HG03039 (cell line): Measurements from ENCODE around the gene APOLD1.
"Not testable (repeated sequence)": the region's sequence is repeated elsewhere in the genome, so short reads cannot be mapped to it uniquely, and the experiment has no call there.

Experiments used
- ATAC-seq: cut with Tn5 transposase; IDR thresholded peaks from one replicate; pipeline ENCODE4 v1.9.1; 2021; ENCODE audit warnings: mild to moderate bottlenecking, moderate library complexity; ENCODE audit not compliant: unreplicated experiment

Gene APOLD1

GRCh38 chr12:12786351-12786705, 869 bp downstream of the APOLD1 start:
- no peak for ATAC-seq

- ATAC-seq, result peak; percentile 88
These were observed 1.5 kb downstream of the APOLD1 start for GRCh38 chr12:12786706-12787601.

DNA sequence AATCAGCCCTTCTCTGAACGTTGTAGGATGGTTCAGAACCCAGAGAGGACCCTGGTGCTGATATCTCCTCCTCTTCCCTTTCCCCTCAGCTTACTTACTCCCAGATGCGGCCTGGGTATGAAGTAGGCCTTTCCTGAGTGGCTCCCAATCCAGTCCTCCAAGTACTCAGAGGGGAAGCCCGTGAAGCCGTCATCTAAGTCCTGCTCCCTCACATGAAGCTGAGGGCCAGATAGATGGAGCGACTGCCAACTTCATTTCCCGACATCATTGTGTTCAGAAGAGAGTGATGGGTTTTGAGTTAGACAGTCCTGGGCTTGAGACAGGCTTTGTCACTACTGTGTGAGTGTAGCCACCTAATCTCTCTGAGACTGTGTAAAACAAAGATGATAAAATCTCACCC, 2.7 kb downstream of the APOLD1 start:
- no peak for ATAC-seq

DNA sequence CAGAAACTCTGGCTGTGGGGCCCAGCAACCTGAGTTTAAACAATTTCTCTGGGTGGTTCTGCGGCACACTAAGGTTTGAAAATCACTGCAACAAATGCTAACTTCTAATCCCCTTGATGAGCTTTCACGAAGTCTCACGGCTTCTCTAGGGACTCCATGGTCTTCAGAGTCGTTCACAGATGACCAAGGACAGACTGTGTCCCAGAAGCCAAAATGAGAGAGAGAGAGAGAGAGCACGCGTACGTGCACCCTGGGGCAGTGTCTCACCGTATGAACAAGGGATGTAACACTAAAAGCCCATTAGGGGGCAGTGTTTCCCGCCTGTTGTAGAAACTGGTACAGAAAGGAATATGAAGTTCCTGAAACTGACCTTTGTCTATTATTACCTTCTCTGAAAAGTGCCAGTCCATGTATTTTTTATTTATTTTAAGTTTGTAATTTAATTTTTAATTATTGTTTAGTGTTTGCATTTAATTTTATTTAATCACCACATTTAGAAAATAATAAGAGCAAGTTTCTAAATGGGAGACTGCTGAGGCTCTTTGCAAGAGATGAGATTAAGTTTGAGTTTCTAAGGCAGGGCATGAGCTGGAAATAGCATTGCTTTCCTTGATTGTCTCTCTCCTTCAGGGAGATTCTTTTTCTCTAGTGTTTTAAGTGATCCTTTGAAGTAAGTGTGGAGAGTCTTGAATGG, 3.4 kb downstream of the APOLD1 start:
- ATAC-seq, result peak; percentile 39

DNA sequence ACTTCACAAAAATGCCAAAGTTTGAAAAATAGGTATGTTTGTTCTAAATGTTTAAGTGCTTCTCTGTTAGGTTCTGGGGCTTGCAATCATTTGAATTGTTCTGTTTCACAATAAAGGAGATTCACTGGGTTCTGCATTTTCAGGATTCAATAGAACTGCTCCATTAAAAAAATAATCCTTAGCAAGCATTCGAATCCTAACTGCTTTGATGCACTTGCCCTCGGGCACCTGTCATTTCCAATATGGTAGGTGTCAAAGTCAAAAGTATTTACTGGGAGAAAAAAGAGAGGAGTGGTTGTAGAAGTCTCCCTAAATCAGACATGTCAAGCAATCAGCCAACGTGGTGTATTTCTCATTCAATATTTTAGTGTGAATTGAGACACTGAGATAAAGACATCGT, 5.5 kb downstream of the APOLD1 start:
- no peak for ATAC-seq

DNA sequence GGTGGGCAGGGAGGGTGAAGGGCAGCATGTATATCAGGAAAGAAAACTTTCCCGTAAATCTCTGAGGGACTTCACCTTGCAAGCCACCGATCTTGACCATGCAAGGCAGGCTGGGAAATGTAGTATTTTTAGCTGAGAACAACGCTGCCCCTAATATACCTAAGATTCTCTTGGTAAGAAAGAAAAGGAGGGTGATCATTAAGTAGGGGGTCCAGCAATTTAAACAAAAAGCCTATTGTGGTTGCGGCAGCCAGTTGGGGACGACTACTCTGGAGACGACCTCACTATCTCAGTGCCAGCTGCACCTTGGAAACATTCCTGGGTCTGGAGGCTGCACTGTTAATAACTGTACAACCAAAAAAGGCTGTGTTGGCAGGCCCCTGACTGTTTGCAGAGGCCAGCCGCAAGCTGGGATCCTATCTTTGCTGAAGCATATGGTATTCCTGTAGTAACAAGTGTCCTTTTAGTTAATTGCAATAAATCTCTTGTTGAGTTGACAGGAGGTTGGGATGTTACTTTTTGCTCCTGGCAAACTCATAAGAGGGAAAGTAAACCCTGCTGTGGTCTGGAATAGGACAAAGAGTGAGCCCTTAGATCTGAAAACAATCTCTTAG, 6.4 kb downstream of the APOLD1 start:
- ATAC-seq, result no peak

DNA sequence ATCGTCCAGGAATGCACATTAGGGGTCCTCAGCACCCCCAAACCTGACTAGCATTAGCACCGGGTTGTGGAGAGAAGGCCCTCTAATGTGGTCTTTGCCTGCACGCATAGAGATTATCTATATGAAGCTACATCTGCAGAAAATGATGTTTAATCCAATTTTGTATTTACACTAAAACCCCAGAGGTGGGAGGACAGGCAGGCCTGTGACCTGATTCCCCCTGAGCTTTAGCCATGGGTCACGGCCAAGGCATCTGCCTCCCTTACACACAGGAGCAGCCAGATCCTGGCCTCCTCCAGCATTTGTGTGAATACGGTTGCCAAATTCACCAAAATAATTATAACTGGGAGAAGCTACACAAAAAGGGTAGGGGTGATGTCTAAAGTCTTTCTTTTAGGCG, 7.0 kb downstream of the APOLD1 start:
- ATAC-seq, result no peak

DNA sequence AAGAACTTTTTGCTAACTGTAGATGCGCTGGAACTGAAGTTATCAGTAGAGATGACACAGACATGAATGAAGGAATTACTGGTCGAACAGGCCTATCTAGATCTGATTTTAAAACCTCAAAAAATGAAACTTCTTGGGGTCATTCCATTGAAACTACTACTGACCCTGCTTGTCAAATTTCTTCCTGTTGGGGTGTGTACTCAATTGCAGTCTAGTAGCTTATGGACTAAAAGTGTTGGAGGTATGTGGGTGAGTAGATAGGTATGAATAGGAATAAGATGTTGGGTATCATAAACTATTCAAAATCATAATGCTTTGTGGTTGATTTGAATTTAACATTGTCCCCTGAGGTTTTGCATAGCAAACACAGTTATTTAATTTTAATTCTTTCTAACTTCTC, 9.2 kb downstream of the APOLD1 start:
- ATAC-seq, result no peak

- ATAC-seq, result no peak
These were observed 10.7 kb downstream of the APOLD1 start for GRCh38 chr12:12796171-12796570.

- ATAC-seq, result no peak
These were observed 11.7 kb downstream of the APOLD1 start for GRCh38 chr12:12796928-12797793.

DNA sequence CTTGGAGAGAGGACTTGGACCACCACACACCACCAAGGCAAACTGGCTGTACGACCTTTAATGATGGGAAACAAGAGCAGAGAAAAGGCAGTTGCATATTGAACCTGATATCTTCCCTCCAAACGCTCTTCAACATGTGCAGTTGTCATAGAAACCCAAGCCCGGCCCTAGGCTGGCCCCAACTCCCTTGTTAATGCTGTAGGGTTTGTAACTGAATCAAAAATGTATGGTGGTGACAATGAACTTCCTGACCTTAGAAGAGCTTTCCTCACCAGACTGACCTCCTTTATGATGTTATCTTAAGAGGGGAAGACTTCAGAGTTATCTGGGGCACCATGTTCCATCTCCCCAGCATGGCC, 12.3 kb downstream of the APOLD1 start:
- no peak for ATAC-seq

DNA sequence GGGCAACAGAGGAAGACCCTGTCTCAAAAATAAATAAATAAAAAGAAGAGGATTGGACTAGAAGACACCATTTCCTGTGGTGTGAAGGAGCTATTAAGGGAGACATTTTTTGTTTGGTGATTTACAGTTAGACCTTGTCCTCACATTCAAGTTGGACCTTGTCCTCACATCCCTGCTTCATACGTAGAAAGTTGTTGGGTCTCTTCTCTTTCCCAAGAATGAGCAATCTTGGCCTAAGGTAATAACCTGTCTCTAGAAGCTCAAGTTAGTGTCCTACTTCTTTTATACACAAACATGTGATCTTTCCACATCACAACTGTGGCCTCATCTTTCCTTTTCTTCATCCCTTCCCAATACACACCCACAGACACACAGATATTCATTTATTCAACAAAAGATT, 13.0 kb downstream of the APOLD1 start:
- no peak for ATAC-seq

DNA sequence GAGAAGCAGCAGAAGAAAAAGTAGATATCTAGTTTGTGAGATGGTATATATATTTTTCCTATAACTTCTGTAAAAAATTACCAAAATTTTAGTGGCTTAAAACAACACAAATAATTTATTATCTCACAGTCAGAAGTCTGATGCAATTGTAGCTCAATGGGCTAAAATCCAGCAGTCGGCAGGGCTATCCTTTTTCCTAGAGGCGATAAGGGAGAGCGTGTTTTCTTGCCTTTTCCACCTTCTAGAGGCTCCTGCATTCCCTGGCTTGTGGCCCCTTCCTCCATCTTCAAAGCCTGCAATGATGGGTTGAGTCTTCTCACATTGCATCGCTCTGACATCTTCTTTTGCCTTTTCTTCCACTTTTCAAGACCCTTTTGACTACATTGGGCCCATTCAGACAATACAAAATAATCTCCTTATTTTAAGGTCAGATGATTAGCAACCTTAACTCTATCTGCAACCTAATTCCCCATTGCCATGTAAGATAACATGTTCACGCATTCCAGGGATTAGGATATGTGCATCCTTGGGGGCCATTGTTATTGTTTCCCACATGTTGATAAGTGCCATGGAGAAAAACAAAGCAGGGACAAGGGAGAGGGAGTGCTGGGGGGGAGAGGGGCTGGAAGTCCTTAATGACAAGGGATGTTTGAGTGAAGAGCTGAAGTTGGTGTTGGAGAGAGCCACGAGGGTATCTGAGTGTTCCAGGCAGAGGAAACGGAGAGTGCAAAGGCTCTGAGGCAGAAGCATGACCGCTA, 13.9 kb downstream of the APOLD1 start:
- ATAC-seq, result no peak

GRCh38 chr12:12800406-12801180, 15.1 kb downstream of the APOLD1 start:
- ATAC-seq, result no peak

GRCh38 chr12:12801656-12802055, 16.2 kb downstream of the APOLD1 start:
- ATAC-seq, result not testable (repeated sequence)

DNA sequence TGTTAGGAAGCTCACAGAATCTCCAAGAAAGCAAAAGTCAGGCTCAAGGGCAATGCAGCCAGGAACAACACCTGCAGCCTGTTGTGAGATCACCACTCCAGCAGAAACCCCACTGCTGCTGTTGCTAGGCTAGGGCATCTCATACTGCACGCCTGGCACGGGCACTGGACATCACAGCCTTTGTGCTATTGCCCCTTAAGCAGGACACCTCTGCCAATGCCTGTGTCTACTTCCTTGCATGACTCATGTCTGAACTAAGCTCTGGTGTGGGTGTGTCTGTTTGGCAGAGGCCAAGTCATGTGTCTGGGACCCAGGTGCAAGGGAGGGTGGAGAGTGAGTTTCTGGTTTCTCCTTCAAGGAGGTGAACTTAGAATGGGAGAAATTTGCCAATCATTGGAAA, 17.7 kb downstream of the APOLD1 start:
- peak; percentile 75 for ATAC-seq

GRCh38 chr12:12804011-12804410, 18.6 kb downstream of the APOLD1 start:
- no peak for ATAC-seq

DNA sequence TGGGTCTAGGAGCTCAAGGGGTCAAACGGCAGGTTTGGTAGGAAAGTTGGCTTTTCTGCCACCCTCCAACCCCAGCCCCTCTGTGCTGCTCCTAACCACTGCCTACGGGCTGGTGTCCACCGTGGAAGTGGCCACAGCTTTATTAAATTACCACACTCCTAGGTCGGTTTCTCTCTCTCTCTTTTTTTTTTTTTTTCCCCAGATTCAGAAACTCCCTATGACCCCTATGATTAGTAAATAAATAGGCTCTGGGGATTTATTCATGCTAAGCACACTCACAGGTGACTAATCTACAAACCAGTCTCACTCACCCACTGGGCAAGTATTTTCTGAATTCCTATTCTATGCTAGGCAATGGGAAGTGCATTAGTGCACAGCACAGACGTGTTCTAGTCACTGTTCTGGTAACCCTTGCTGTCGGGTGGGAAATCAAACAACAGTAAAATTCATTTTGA, 19.0 kb downstream of the APOLD1 start:
- no peak for ATAC-seq

DNA sequence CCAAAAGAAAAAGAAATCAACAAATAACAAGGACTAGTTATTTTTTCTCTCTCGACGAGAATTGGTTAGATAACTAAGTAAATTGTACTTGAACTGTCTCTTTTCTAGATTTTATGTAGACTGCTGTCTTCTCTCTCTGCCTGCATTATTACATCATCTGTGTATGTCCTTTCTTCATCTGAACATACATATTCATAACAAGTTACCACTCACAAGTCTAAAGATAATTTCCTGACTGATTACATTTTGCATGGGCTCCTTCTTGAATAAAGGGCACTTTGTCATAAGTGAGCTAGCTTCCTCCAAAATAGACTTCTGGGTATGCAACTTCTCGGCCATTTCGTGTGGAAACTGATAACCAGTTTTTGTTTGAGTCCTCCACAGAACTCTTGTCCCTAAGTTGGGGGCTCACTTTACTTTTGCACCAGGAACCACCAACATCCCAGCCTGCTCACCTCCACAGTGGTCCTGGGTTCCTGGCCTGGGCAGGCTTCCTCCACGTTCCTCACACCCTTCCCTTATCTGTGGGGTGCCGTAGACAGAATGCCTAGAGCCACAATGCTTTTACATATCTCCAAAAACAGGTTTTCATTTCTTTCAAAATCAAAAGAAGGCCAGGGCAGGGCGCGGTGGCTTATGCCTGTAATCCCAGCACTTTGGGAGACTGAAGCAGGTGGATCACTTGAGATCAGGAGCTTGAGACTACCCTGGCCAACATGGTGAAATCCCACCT, 21.5 kb downstream of the APOLD1 start:
- ATAC-seq, result no peak
